Measurements from ENCODE around the gene MTCH1. TPM values are rescaled to one million over a fixed set of nuclear protein-coding genes. Genes with fewer than 3 reads are reported as not detected.
A peak's percentile ranks its signal among the peaks of the same experiment; 100 is the strongest.

Gene MTCH1
- total RNA-seq, 1 experiment from 2014 or later: 204 TPM

- TF ChIP-seq, protein P1, sequence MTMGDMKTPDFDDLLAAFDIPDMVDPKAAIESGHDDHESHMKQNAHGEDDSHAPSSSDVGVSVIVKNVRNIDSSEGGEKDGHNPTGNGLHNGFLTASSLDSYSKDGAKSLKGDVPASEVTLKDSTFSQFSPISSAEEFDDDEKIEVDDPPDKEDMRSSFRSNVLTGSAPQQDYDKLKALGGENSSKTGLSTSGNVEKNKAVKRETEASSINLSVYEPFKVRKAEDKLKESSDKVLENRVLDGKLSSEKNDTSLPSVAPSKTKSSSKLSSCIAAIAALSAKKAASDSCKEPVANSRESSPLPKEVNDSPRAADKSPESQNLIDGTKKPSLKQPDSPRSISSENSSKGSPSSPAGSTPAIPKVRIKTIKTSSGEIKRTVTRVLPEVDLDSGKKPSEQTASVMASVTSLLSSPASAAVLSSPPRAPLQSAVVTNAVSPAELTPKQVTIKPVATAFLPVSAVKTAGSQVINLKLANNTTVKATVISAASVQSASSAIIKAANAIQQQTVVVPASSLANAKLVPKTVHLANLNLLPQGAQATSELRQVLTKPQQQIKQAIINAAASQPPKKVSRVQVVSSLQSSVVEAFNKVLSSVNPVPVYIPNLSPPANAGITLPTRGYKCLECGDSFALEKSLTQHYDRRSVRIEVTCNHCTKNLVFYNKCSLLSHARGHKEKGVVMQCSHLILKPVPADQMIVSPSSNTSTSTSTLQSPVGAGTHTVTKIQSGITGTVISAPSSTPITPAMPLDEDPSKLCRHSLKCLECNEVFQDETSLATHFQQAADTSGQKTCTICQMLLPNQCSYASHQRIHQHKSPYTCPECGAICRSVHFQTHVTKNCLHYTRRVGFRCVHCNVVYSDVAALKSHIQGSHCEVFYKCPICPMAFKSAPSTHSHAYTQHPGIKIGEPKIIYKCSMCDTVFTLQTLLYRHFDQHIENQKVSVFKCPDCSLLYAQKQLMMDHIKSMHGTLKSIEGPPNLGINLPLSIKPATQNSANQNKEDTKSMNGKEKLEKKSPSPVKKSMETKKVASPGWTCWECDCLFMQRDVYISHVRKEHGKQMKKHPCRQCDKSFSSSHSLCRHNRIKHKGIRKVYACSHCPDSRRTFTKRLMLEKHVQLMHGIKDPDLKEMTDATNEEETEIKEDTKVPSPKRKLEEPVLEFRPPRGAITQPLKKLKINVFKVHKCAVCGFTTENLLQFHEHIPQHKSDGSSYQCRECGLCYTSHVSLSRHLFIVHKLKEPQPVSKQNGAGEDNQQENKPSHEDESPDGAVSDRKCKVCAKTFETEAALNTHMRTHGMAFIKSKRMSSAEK (CRISPR knock-in tag; IDR thresholded peaks at IDR 0.05; ENCODE audit: borderline replicate concordance): no peak
- TF ChIP-seq HMGA2 (CRISPR knock-in tag; IDR thresholded peaks at IDR 0.05) (no peak), RELA (CRISPR knock-in tag; IDR thresholded peaks at IDR 0.05; ENCODE audit: borderline replicate concordance) (no peak), NFATC4 (CRISPR knock-in tag; IDR thresholded peaks at IDR 0.05) (no peak)
Measured at GRCh38 chr6:36947570-36948351, 38.2 kb downstream of the MTCH1 start (continued).

DNA sequence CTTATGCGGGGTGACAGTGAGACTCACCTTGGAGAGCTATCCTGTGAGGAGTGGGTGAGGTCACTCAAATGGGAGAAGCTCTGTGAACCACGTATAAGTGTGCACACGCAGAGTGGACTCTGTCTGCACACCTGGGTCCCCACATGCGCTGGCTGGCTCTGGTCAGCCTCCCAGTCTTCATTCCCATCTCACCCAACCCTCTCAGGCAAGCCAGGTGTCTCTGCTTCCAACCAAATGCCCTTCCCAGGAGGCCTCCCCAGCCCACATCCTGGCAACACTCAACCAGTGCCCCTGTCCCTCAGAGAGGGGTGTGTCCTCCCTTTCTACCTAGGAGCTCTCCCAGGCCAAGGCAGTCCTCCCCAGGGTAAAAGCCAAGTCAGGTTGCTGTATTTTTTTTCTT lies 39.5 kb downstream of the MTCH1 start:
- Mint-ChIP-seq H3K27me3 (ENCODE audit: low read depth) (peaks cover 3% of the 10 kb centered on the region; the same call in 1 of the 2 replicates), H3K4me3 (no peak overlapping the region), H3K4me1 (peaks cover 24% of the 10 kb centered on the region), H3K36me3 (no peaks in the 10 kb centered on the region), H3K9me3 (no peaks in the 10 kb centered on the region), H3K27ac (peak overlapping the region; percentile 50; the same call in 1 of the 2 replicates)
- POLR2A ChIA-PET: no interaction called here
- CTCF ChIA-PET: interaction anchor here (2.3 kb wide), 1 partner anchor 72 kb away, joined by 6 read pairs; no protein-coding TSS in a partner anchor
- no peak for ATAC-seq
- TF ChIP-seq SMAD4 (CRISPR knock-in tag; IDR thresholded peaks at IDR 0.05) (no peak), NFE2L1 (CRISPR knock-in tag; IDR thresholded peaks at IDR 0.05) (no peak), ZNF425 (CRISPR knock-in tag; conservative IDR thresholded peaks at IDR 0.05) (no peak)
- TF ChIP-seq, protein P2, sequence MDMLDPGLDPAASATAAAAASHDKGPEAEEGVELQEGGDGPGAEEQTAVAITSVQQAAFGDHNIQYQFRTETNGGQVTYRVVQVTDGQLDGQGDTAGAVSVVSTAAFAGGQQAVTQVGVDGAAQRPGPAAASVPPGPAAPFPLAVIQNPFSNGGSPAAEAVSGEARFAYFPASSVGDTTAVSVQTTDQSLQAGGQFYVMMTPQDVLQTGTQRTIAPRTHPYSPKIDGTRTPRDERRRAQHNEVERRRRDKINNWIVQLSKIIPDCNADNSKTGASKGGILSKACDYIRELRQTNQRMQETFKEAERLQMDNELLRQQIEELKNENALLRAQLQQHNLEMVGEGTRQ (CRISPR knock-in tag; IDR thresholded peaks at IDR 0.05): no peak
- no peak for DNase-seq (ENCODE audit: low spot score)

GRCh38 chr6:36945301-36945700 lies 40.7 kb downstream of the MTCH1 start:
- peaks cover 10% of the 10 kb centered on the region for H3K9me3 Mint-ChIP-seq
- no peak overlapping the region for H3K27ac Mint-ChIP-seq
- H3K27me3 Mint-ChIP-seq (ENCODE audit: low read depth): peaks cover 7% of the 10 kb centered on the region; the same call in 1 of the 2 replicates
- TF ChIP-seq NFYB (CRISPR knock-in tag; conservative IDR thresholded peaks at IDR 0.05; ENCODE audit: low read depth): no peak
- CTCF ChIA-PET: no interaction called here
- POLR2A ChIA-PET: no interaction called here
- ATAC-seq (no peak), DNase-seq (ENCODE audit: low spot score) (no peak)
- H3K36me3 Mint-ChIP-seq: peaks cover 2% of the 10 kb centered on the region
- peaks cover 17% of the 10 kb centered on the region for H3K4me1 Mint-ChIP-seq
- H3K4me3 Mint-ChIP-seq: no peak overlapping the region

DNA sequence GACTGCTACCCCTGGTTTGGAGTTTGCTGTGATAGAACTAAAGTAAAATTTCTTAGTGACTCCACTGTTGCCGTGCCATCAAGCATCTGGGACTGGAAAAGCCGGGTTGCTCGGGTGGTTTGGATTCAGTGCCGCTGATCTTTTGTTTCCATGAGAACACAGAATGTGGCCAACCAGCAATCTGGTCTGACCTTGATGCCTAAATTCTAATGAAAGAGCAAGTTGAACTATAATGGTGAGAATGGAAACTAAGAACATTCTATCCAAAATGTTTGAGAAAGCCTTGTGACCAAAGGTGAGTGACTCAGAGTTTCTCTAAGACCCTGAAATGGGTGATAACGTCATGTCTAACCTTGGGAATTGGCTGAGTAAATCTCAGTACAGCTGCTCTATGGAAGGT lies 41.3 kb downstream of the MTCH1 start:
- ATAC-seq (no peak), DNase-seq (ENCODE audit: low spot score) (no peak)
- Mint-ChIP-seq H3K9me3 (peaks cover 16% of the 10 kb centered on the region), H3K4me3 (no peak overlapping the region), H3K4me1 (peaks cover 11% of the 10 kb centered on the region), H3K36me3 (peaks cover 4% of the 10 kb centered on the region), H3K27me3 (ENCODE audit: low read depth) (peaks cover 8% of the 10 kb centered on the region; the same call in 1 of the 2 replicates), H3K27ac (no peak overlapping the region)
- ChIA-PET POLR2A (no interaction called here), CTCF (interaction anchor here (1.1 kb wide), 1 partner anchor 186 kb away, joined by 3 read pairs; no protein-coding TSS in a partner anchor)
- TF ChIP-seq NFE2L1 (CRISPR knock-in tag; IDR thresholded peaks at IDR 0.05) (no peak), ZSCAN18 (CRISPR knock-in tag; IDR thresholded peaks at IDR 0.05) (no peak), MLX (CRISPR knock-in tag; IDR thresholded peaks at IDR 0.05) (no peak), EMX1 (CRISPR knock-in tag; IDR thresholded peaks at IDR 0.05) (no peak), NR3C1 (CRISPR knock-in tag; conservative IDR thresholded peaks at IDR 0.05; ENCODE audit: low read depth) (no peak), ZNF317 (CRISPR knock-in tag; IDR thresholded peaks at IDR 0.05; ENCODE audit: borderline replicate concordance, low read depth) (no peak), ZBTB21 (CRISPR knock-in tag; IDR thresholded peaks at IDR 0.05; ENCODE audit: borderline replicate concordance) (no peak), IRF2 (CRISPR knock-in tag; IDR thresholded peaks at IDR 0.05; ENCODE audit: borderline replicate concordance, low read depth) (no peak), JAZF1 (CRISPR knock-in tag; IDR thresholded peaks at IDR 0.05) (no peak)
